ENCODE measurements around the gene CTTNBP2NL. TPM values are rescaled to one million over a fixed set of nuclear protein-coding genes. Genes with fewer than 3 reads are reported as not detected.
"Not testable (repeated sequence)": the region's sequence is repeated elsewhere in the genome, so short reads cannot be mapped to it uniquely, and the experiment has no call there.

The CTTNBP2NL gene
- total RNA-seq, 2 experiments from 2014 or later: 3.4 to 3.6 TPM

DNA sequence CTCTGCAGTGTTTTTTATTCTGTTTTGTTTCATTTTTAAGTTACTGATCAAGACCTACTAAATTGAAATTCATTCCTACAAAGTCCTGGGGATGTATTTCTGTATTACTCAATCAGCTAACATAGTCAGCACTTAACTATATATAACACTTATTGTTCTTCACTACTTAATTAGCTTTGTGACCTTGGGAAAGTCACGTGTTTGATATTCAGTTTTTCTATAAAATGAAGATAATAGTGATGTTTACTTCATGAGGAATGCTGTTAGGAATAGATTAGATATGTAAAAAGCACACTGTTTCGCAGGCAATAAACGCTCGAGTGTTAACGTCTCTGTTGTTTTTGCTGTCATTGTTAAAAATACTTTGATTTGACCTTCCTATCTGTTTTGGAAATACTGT, 44.6 kb downstream of the CTTNBP2NL start:
- POLR2A ChIA-PET: no interaction called here
- Mint-ChIP-seq H3K27me3 (peaks cover 5% of the 10 kb centered on the region), H3K4me1 (no peaks in the 10 kb centered on the region), H3K27ac (no peak overlapping the region), H3K36me3 (ENCODE audit: low read depth) (no peaks in the 10 kb centered on the region), H3K4me3 (no peak overlapping the region), H3K9me3 (no peaks in the 10 kb centered on the region)
- no peak for DNase-seq
- CTCF ChIA-PET: no interaction called here

- ChIA-PET POLR2A (no interaction called here), CTCF (no interaction called here)
- no peaks in the 10 kb centered on the region for H3K36me3 Mint-ChIP-seq (ENCODE audit: low read depth)
- no peak for DNase-seq
- peaks cover 2% of the 10 kb centered on the region for H3K27me3 Mint-ChIP-seq
- no peak overlapping the region for H3K4me3 Mint-ChIP-seq
- H3K4me1 Mint-ChIP-seq: no peaks in the 10 kb centered on the region
- no peaks in the 10 kb centered on the region for H3K9me3 Mint-ChIP-seq
- no peak overlapping the region for H3K27ac Mint-ChIP-seq
These were observed 48.3 kb downstream of the CTTNBP2NL start for GRCh38 chr1:112444269-112444668.

- no peak for DNase-seq
- H3K36me3 Mint-ChIP-seq (ENCODE audit: low read depth): no peaks in the 10 kb centered on the region
- no peaks in the 10 kb centered on the region for H3K9me3 Mint-ChIP-seq
- no peaks in the 10 kb centered on the region for H3K27me3 Mint-ChIP-seq
- H3K27ac Mint-ChIP-seq: no peak overlapping the region
- H3K4me3 Mint-ChIP-seq: no peak overlapping the region
- ChIA-PET POLR2A (no interaction called here), CTCF (interaction anchor here (2.1 kb wide), 1 partner anchor 55 kb away, joined by 10 read pairs; no protein-coding TSS in a partner anchor)
- H3K4me1 Mint-ChIP-seq: no peaks in the 10 kb centered on the region
These were observed 49.6 kb downstream of the CTTNBP2NL start for GRCh38 chr1:112445596-112445995.

GRCh38 chr1:112446411-112446810, 50.4 kb downstream of the CTTNBP2NL start:
- Mint-ChIP-seq H3K27me3 (no peaks in the 10 kb centered on the region), H3K36me3 (ENCODE audit: low read depth) (no peaks in the 10 kb centered on the region), H3K4me3 (no peak overlapping the region), H3K27ac (no peak overlapping the region), H3K9me3 (no peaks in the 10 kb centered on the region), H3K4me1 (no peaks in the 10 kb centered on the region)
- no peak for DNase-seq
- CTCF ChIA-PET: interaction anchor here (0.7 to 2.1 kb wide), 4 partner anchors 55 to 168 kb away, joined by 3 to 10 read pairs (median 4); no protein-coding TSS in a partner anchor
- POLR2A ChIA-PET: no interaction called here

DNA sequence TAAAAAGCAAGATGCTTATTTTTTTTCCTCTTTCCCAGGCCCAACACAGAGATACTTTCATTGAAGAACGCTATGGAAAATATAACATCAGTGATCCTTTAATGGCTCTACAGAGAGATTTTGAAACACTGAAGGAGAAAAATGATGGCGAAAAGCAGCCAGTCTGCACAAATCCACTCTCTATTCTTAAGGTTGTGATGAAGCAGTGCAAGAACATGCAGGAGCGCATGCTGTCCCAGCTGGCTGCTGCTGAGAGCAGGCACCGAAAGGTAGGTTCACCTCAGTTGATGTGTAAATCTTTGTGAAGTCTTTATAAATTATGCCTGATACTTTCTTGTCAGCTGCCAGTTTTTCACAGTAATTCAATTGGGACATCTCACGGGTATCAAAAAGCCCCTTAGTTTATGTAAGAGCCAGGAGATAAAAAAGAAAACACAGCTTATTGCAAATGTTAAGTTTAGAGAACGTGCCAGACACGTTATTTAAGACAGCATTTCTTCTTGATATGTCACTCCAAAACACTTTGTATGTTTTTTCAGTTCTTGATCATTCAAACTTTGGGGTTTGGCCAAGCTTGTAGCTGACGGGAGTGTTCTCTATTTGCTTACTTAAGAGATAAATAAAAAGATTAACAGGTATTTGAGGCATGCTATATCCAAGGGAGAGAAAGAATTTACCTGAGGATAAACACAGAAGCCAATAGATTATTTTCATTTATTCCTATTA, 53.1 kb downstream of the CTTNBP2NL start:
- no peak overlapping the region for H3K4me3 Mint-ChIP-seq
- CTCF ChIA-PET: no interaction called here
- POLR2A ChIA-PET: no interaction called here
- H3K27ac Mint-ChIP-seq: no peak overlapping the region
- H3K4me1 Mint-ChIP-seq: no peaks in the 10 kb centered on the region
- H3K36me3 Mint-ChIP-seq (ENCODE audit: low read depth): no peaks in the 10 kb centered on the region
- no peaks in the 10 kb centered on the region for H3K9me3 Mint-ChIP-seq
- H3K27me3 Mint-ChIP-seq: no peaks in the 10 kb centered on the region
- no peak for DNase-seq

DNA sequence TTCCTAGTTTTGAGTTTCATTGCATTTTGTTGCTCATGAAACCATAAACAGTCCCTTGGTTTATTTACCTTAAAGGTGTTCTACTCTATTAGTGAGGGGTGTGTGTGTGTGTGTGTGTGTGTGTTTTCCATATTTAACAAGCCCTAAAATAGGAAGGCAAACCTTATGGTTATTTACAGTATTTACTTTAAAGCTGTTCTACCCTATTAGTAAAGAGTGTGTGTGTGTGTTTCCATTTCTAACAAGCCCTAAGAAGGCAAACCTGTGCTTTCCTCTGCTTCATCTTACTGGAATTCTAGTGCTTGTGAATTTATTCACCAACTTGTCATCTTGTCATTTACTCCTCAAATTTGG, 53.6 kb downstream of the CTTNBP2NL start:
- CTCF ChIA-PET: no interaction called here
- H3K27me3 Mint-ChIP-seq: no peaks in the 10 kb centered on the region
- H3K9me3 Mint-ChIP-seq: no peaks in the 10 kb centered on the region
- no peak for DNase-seq
- H3K4me1 Mint-ChIP-seq: no peaks in the 10 kb centered on the region
- no peaks in the 10 kb centered on the region for H3K36me3 Mint-ChIP-seq (ENCODE audit: low read depth)
- no peak overlapping the region for H3K27ac Mint-ChIP-seq
- POLR2A ChIA-PET: no interaction called here
- no peak overlapping the region for H3K4me3 Mint-ChIP-seq

DNA sequence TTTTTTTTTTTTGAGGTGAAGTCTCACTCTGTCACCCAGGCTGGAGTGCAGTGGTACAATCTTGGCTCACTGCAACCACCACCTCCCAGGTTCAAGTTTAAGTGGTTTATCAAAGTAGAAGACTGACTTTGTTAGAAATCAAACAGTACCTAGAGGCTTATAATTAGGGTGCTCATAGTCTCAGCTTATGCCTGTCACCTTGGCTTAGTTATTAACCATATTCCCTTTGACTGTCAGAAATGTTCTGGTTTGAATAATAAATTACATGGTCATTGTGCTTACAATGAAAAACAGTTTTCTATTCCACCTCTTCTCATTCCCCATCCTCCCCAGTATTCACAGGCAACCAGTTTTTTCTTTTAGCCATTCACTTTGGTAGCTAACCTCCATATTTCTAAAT, 54.8 kb downstream of the CTTNBP2NL start:
- ChIA-PET CTCF (interaction anchor here (1.0 kb wide), 1 partner anchor 62 kb away, joined by 4 read pairs; no protein-coding TSS in a partner anchor), POLR2A (no interaction called here)
- Mint-ChIP-seq H3K4me3 (no peak overlapping the region), H3K36me3 (ENCODE audit: low read depth) (peaks cover under 1% of the 10 kb centered on the region), H3K27me3 (no peaks in the 10 kb centered on the region), H3K27ac (no peak overlapping the region), H3K4me1 (no peaks in the 10 kb centered on the region), H3K9me3 (no peaks in the 10 kb centered on the region)
- no peak for DNase-seq

GRCh38 chr1:112451301-112451700, 55.3 kb downstream of the CTTNBP2NL start:
- H3K4me1 Mint-ChIP-seq; H3K9me3 Mint-ChIP-seq; H3K36me3 Mint-ChIP-seq (ENCODE audit: low read depth); H3K27ac Mint-ChIP-seq; CTCF ChIA-PET; H3K4me3 Mint-ChIP-seq; H3K27me3 Mint-ChIP-seq; DNase-seq; POLR2A ChIA-PET: not testable (repeated sequence)

DNA sequence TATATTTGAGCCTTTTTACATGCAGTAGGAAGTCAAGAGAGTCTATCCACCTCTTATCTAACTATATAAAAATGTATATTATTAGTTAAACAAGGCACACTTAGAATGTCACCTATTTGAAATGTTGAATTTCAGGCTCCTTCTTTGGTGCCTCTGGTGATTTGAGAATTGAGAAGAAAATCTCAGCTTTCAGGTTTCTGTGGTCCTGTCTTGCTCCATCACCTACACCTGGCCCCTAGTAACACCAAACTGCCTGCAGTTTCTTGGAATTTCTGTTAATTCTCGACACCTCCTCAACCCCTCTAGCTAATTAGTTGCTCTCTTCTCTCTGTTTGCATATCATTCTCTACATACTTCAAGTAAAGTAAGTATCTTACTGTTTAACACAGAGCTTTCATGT, 57.9 kb downstream of the CTTNBP2NL start:
- Mint-ChIP-seq H3K9me3 (no peaks in the 10 kb centered on the region), H3K27ac (no peak overlapping the region), H3K27me3 (peaks cover 2% of the 10 kb centered on the region), H3K4me1 (no peaks in the 10 kb centered on the region), H3K4me3 (no peak overlapping the region), H3K36me3 (ENCODE audit: low read depth) (peaks cover 4% of the 10 kb centered on the region)
- CTCF ChIA-PET: interaction anchor here (0.8 kb wide), 1 partner anchor 12 kb away, joined by 4 read pairs; no protein-coding TSS in a partner anchor
- POLR2A ChIA-PET: no interaction called here
- no peak for DNase-seq

GRCh38 chr1:112454316-112454715, 58.3 kb downstream of the CTTNBP2NL start:
- CTCF ChIA-PET: interaction anchor here (0.8 kb wide), 1 partner anchor 12 kb away, joined by 4 read pairs; no protein-coding TSS in a partner anchor
- no peak for DNase-seq
- Mint-ChIP-seq H3K27ac (no peak overlapping the region), H3K36me3 (ENCODE audit: low read depth) (peaks cover 4% of the 10 kb centered on the region), H3K9me3 (no peaks in the 10 kb centered on the region), H3K27me3 (peaks cover 2% of the 10 kb centered on the region), H3K4me1 (no peaks in the 10 kb centered on the region), H3K4me3 (no peak overlapping the region)
- POLR2A ChIA-PET: no interaction called here

DNA sequence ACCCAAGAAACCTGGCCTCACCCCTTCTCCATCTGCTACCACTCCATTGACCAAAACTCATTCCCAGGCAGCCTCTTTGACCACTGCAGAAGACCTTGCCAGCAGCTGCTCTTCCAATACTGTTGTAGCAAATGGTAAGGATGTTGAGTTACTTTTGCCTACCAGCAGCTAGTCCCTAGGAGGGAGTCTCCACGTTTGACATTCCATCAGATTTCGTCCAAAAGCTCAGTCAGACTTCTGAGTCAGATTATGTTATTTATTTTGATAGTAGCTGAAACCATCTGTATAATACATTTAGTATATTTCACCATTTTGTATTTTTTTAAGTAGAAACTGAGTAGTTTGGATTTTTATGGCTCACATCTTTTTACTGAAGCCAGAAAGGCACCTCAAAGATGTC, 61.2 kb downstream of the CTTNBP2NL start:
- Mint-ChIP-seq H3K27ac (no peak overlapping the region), H3K27me3 (peaks cover 6% of the 10 kb centered on the region)
- POLR2A ChIA-PET: no interaction called here

GRCh38 chr1:112457955-112458354, 61.9 kb downstream of the CTTNBP2NL start:
- Mint-ChIP-seq H3K4me3 (no peak overlapping the region), H3K4me1 (no peaks in the 10 kb centered on the region), H3K9me3 (no peaks in the 10 kb centered on the region), H3K27me3 (peaks cover 10% of the 10 kb centered on the region), H3K27ac (no peak overlapping the region), H3K36me3 (ENCODE audit: low read depth) (peaks cover 4% of the 10 kb centered on the region)
- no peak for DNase-seq
- ChIA-PET POLR2A (no interaction called here), CTCF (interaction anchor here (1.1 to 2.0 kb wide), 3 partner anchors 8 to 261 kb away, joined by 3 to 9 read pairs (median 6); a partner anchor contains a TSS)

More for the DNA sequence above, 61.2 kb downstream of the CTTNBP2NL start:
- DNase-seq: no peak
- H3K36me3 Mint-ChIP-seq (ENCODE audit: low read depth): peaks cover 4% of the 10 kb centered on the region
- H3K9me3 Mint-ChIP-seq: no peaks in the 10 kb centered on the region
- no peaks in the 10 kb centered on the region for H3K4me1 Mint-ChIP-seq
- no peak overlapping the region for H3K4me3 Mint-ChIP-seq
- CTCF ChIA-PET: interaction anchor here (1.6 kb wide), 1 partner anchor 9 kb away, joined by 6 read pairs; no protein-coding TSS in a partner anchor

DNA sequence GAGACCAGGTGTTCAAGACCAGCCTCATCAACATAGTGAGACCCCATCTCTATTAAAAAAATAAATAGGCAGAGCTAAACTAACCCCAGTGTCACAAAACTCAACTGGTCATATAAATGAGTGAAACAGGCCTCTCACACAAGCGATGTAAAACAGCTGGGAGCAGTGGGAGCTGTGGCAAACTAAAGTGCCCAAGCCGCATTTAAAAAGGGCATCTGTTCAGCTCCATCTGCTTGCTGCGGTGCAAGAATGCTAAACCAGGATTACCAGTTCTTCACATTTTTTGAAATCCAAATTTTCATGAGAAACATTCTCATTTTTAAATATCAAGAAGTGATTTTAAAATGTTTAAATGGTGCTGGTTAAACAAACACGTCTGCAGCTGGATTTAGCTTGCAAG, 62.7 kb downstream of the CTTNBP2NL start:
- no peaks in the 10 kb centered on the region for H3K9me3 Mint-ChIP-seq
- no peak overlapping the region for H3K4me3 Mint-ChIP-seq
- H3K4me1 Mint-ChIP-seq: no peaks in the 10 kb centered on the region
- H3K27ac Mint-ChIP-seq: no peak overlapping the region
- POLR2A ChIA-PET: no interaction called here
- H3K36me3 Mint-ChIP-seq (ENCODE audit: low read depth): peaks cover 4% of the 10 kb centered on the region
- no peak for DNase-seq
- CTCF ChIA-PET: interaction anchor here (1.1 to 2.0 kb wide), 2 partner anchors 67 to 260 kb away, joined by 3 to 9 read pairs; a partner anchor contains a TSS
- peaks cover 12% of the 10 kb centered on the region for H3K27me3 Mint-ChIP-seq

- Mint-ChIP-seq H3K36me3 (ENCODE audit: low read depth) (peaks cover 4% of the 10 kb centered on the region), H3K27ac (no peak overlapping the region), H3K9me3 (no peaks in the 10 kb centered on the region), H3K27me3 (peaks cover 12% of the 10 kb centered on the region), H3K4me1 (peaks cover 3% of the 10 kb centered on the region), H3K4me3 (no peak overlapping the region)
- POLR2A ChIA-PET: no interaction called here
- DNase-seq: no peak
- CTCF ChIA-PET: interaction anchor here (8.2 kb wide), 1 partner anchor 67 kb away, joined by 163 read pairs; the partner anchor contains the start of gene CTTNBP2NL
These were observed 64.6 kb downstream of the CTTNBP2NL start for GRCh38 chr1:112460615-112461014.
